ENCODE data around the gene PTH1R.
"Not testable (repeated sequence)": the region's sequence is repeated elsewhere in the genome, so short reads cannot be mapped to it uniquely, and the experiment has no call there.

The PTH1R gene

GRCh38 chr3:46909535-46910161, 32.1 kb downstream of the PTH1R start:
- no peak overlapping the region for H3K4me3 ChIP-seq (ENCODE audit: low read depth, low read length)
- peak; percentile 68 for DNase-seq (ENCODE audit: low read depth)
- peak; percentile 88 for TF ChIP-seq CTCF (IDR thresholded peaks at IDR 0.05; ENCODE audit: low read depth, low read length, missing control alignments)
- in situ Hi-C loops (cut with HindIII; ENCODE audit: low sequenced_read_pairs), result no loop called here

DNA sequence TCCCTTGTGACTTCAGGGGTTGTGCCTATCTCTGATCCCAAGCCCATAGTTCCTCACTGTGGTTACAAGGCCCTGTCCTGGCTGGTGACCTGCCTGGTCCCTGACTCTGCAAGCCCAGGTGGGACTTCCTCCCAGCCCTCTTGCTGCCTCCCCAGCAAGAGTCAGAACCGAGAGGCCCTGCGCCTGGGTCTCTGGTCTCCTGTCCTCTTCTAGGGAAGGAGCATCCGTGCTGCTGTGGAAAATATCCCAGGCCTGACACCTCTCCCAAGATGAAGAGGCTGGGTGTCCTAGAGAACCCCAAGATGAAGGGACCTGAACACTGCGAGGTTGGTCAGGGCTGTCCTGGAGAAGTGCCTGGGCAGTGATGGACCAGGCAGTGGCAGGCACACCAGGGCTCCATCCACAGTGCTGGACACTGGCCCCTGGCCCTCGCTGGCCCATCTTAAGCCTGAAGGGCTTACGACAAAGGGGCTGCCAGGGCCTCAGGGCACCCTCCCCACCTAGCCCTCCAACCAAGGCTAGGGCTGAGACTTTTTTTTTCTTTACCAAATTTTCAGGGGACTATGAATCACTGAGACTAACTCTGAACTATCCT, 32.7 kb downstream of the PTH1R start:
- in situ Hi-C loops (cut with HindIII; ENCODE audit: low sequenced_read_pairs), result no loop called here
- DNase-seq (ENCODE audit: low read depth), result no peak
- TF ChIP-seq CTCF (IDR thresholded peaks at IDR 0.05; ENCODE audit: low read depth, low read length, missing control alignments), result no peak
- no peak overlapping the region for H3K4me3 ChIP-seq (ENCODE audit: low read depth, low read length)

DNA sequence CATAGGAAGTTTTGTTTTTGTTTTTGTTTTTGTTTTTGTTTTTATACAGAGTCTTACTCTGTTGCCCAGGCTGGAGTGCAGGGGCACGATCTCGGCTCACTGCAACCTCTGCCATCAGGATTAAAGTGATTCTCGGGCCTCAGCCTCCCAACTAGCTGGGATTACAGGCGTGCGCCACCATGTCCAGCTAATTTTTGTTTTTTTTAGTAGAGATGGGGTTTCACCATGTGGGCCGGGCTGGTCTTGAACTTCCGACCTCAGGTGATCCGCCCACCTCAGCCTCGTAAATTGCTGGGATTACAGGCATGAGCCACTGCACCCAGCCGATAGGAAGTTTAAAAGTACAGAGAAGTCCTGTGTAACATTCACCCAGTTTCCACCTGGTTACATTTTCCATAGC, 33.4 kb downstream of the PTH1R start:
- in situ Hi-C loops (cut with HindIII; ENCODE audit: low sequenced_read_pairs), result not testable (repeated sequence)

GRCh38 chr3:46912986-46913385, 35.5 kb downstream of the PTH1R start:
- no peak overlapping the region for H3K4me3 ChIP-seq (ENCODE audit: low read depth, low read length)
- DNase-seq (ENCODE audit: low read depth), result no peak
- no peak for TF ChIP-seq CTCF (IDR thresholded peaks at IDR 0.05; ENCODE audit: low read depth, low read length, missing control alignments)
- in situ Hi-C loops (cut with HindIII; ENCODE audit: low sequenced_read_pairs), result no loop called here

More for the DNA sequence above, 33.4 kb downstream of the PTH1R start:
- not testable (repeated sequence) for H3K4me3 ChIP-seq (ENCODE audit: low read depth, low read length); DNase-seq (ENCODE audit: low read depth)

- TF ChIP-seq CTCF (IDR thresholded peaks at IDR 0.05; ENCODE audit: low read depth, low read length, missing control alignments), result no peak
- no peak overlapping the region for H3K4me3 ChIP-seq (ENCODE audit: low read depth, low read length)
- peak; percentile 53 for DNase-seq (ENCODE audit: low read depth)
- in situ Hi-C loops (cut with HindIII; ENCODE audit: low sequenced_read_pairs), result no loop called here
Measured at GRCh38 chr3:46913644-46914043, 36.1 kb downstream of the PTH1R start.

DNA sequence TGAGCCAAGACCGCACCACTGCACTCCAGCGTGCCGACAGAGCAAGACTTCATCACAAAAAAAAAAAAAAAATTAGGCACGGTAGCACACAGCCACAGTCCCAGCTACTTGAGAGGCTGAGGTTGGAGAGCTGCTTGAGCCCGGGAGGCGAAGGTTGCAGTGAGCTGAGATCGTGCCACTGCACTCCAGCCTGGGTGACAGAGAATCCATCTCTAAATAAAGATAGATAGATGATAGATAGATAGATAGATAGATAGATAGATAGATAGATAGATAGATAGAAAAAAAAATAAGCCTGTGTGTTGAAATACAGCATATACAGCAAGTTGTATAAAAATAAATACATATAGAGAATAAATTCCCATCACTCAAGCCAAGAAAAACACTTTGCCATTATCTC, 37.3 kb downstream of the PTH1R start:
- no peak for DNase-seq (ENCODE audit: low read depth)
- in situ Hi-C loops (cut with HindIII; ENCODE audit: low sequenced_read_pairs), result no loop called here
- no peak overlapping the region for H3K4me3 ChIP-seq (ENCODE audit: low read depth, low read length)
- no peak for TF ChIP-seq CTCF (IDR thresholded peaks at IDR 0.05; ENCODE audit: low read depth, low read length, missing control alignments)

GRCh38 chr3:46915297-46915822, 37.8 kb downstream of the PTH1R start:
- in situ Hi-C loops (cut with HindIII; ENCODE audit: low sequenced_read_pairs), result no loop called here
- no peak for TF ChIP-seq CTCF (IDR thresholded peaks at IDR 0.05; ENCODE audit: low read depth, low read length, missing control alignments)
- H3K4me3 ChIP-seq (ENCODE audit: low read depth, low read length), result no peak overlapping the region
- DNase-seq (ENCODE audit: low read depth), result no peak
